ENCODE measurements around the gene MRPL33. TPM values are rescaled to one million over a fixed set of nuclear protein-coding genes. Genes with fewer than 3 reads are reported as not detected.

MRPL33 gene
- polyA plus RNA-seq, 1 donor from 2014 or later = 406 TPM

DNA sequence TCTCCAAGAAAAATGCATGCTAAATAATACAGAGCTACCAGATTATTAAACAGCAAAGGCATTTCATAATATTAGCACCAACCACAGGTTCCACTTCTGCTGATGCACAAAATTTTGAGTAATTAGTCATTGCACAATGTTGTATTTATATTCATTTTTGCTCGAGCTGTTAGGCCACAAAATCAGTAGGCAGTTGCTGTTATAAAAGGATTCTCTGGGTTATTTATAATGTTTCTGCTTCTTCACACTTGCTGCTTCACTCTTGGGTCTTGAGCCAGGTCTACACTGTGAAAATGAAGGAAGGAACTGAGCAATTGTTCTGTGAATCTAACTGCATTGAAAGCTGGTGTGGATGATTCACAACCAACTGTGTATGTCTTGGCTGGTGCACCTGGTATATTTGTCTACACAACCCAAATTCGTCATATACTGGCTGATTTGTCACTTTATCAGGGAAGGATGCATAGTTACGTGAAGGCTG lies 38.3 kb downstream of the MRPL33 start:
- Histone ChIP-seq H3K9ac (ENCODE audit: low read length) (no peak overlapping the region), H3K36me3 (ENCODE audit: insufficient read depth, low read length) (no peaks in the 10 kb centered on the region), H3K27ac (ENCODE audit: low read length) (no peak overlapping the region), H4K20me1 (ENCODE audit: insufficient read depth) (no peaks in the 10 kb centered on the region), H3K4me2 (ENCODE audit: low read length) (no peak overlapping the region), H3K4me3 (ENCODE audit: low read length) (no peak overlapping the region), H3K27me3 (ENCODE audit: insufficient read depth, low read depth, low read length) (no peaks in the 10 kb centered on the region), H3K79me2 (replicated peaks; ENCODE audit: insufficient read depth, low read length) (no peaks in the 10 kb centered on the region), H3F3A (ENCODE audit: insufficient read depth, low read length, poor library complexity, severe bottlenecking) (no peaks in the 10 kb centered on the region), H3K9me2 (ENCODE audit: insufficient read depth, low read length) (no peaks in the 10 kb centered on the region), H3K9me3 (ENCODE audit: low read length) (no peaks in the 10 kb centered on the region), H2AFZ (ENCODE audit: low read depth, low read length) (no peak overlapping the region)
- TF ChIP-seq EZH2 (IDR thresholded peaks at IDR 0.05; ENCODE audit: borderline replicate concordance, insufficient read depth, low read length, poor library complexity, severe bottlenecking) = no peak
- TF ChIP-seq, protein P1, sequence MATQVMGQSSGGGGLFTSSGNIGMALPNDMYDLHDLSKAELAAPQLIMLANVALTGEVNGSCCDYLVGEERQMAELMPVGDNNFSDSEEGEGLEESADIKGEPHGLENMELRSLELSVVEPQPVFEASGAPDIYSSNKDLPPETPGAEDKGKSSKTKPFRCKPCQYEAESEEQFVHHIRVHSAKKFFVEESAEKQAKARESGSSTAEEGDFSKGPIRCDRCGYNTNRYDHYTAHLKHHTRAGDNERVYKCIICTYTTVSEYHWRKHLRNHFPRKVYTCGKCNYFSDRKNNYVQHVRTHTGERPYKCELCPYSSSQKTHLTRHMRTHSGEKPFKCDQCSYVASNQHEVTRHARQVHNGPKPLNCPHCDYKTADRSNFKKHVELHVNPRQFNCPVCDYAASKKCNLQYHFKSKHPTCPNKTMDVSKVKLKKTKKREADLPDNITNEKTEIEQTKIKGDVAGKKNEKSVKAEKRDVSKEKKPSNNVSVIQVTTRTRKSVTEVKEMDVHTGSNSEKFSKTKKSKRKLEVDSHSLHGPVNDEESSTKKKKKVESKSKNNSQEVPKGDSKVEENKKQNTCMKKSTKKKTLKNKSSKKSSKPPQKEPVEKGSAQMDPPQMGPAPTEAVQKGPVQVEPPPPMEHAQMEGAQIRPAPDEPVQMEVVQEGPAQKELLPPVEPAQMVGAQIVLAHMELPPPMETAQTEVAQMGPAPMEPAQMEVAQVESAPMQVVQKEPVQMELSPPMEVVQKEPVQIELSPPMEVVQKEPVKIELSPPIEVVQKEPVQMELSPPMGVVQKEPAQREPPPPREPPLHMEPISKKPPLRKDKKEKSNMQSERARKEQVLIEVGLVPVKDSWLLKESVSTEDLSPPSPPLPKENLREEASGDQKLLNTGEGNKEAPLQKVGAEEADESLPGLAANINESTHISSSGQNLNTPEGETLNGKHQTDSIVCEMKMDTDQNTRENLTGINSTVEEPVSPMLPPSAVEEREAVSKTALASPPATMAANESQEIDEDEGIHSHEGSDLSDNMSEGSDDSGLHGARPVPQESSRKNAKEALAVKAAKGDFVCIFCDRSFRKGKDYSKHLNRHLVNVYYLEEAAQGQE (IDR thresholded peaks at IDR 0.05; ENCODE audit: borderline replicate concordance) = no peak
- TF ChIP-seq EP300 (conservative IDR thresholded peaks at IDR 0.05; ENCODE audit: poor library complexity, severe bottlenecking) = no peak
- no peak for TF ChIP-seq MXI1 (conservative IDR thresholded peaks at IDR 0.05; ENCODE audit: poor library complexity, severe bottlenecking)
- no peak for TF ChIP-seq RAD21 (conservative IDR thresholded peaks at IDR 0.05)
- TF ChIP-seq SMC3 (conservative IDR thresholded peaks at IDR 0.05; ENCODE audit: poor library complexity) = no peak
- no peak for TF ChIP-seq CTCF (IDR thresholded peaks at IDR 0.05; ENCODE audit: poor library complexity, severe bottlenecking)
- no peak for TF ChIP-seq TAF1 (IDR thresholded peaks at IDR 0.05; ENCODE audit: low read depth)
- no peak for TF ChIP-seq POLR2AphosphoS5 (IDR thresholded peaks at IDR 0.05)

DNA sequence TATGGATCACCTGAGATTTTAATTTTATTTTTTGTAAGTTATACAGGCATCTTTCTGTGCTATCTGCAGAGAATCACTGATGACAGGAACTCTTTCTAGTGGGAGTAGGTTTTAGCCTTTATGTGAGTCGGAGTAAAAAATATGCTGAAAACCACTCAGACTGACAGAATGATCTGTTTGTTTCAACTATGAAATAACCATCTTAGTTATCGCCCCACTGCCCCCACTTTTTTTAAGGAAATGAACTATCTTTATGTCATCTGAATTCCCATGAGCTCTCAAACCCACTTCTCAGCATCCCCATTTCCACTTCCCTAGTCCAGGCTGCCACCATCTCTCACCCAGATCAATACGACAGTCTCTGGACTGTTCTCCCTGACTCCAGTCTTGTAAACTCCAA lies 38.9 kb downstream of the MRPL33 start:
- Histone ChIP-seq H3K79me2 (replicated peaks; ENCODE audit: insufficient read depth, low read length) (no peaks in the 10 kb centered on the region), H3F3A (ENCODE audit: insufficient read depth, low read length, poor library complexity, severe bottlenecking) (no peaks in the 10 kb centered on the region), H3K27ac (ENCODE audit: low read length) (no peak overlapping the region), H3K4me3 (ENCODE audit: low read length) (no peak overlapping the region), H2AFZ (ENCODE audit: low read depth, low read length) (no peak overlapping the region), H3K9me3 (ENCODE audit: low read length) (no peaks in the 10 kb centered on the region), H3K4me2 (ENCODE audit: low read length) (no peak overlapping the region), H4K20me1 (ENCODE audit: insufficient read depth) (no peaks in the 10 kb centered on the region), H3K9ac (ENCODE audit: low read length) (no peak overlapping the region), H3K9me2 (ENCODE audit: insufficient read depth, low read length) (no peaks in the 10 kb centered on the region), H3K36me3 (ENCODE audit: insufficient read depth, low read length) (no peaks in the 10 kb centered on the region), H3K27me3 (ENCODE audit: insufficient read depth, low read depth, low read length) (no peaks in the 10 kb centered on the region)
- TF ChIP-seq TAF1 (IDR thresholded peaks at IDR 0.05; ENCODE audit: low read depth) (no peak), MXI1 (conservative IDR thresholded peaks at IDR 0.05; ENCODE audit: poor library complexity, severe bottlenecking) (no peak), SMC3 (conservative IDR thresholded peaks at IDR 0.05; ENCODE audit: poor library complexity) (no peak), CTCF (IDR thresholded peaks at IDR 0.05; ENCODE audit: poor library complexity, severe bottlenecking) (no peak), EZH2 (IDR thresholded peaks at IDR 0.05; ENCODE audit: borderline replicate concordance, insufficient read depth, low read length, poor library complexity, severe bottlenecking) (no peak), EP300 (conservative IDR thresholded peaks at IDR 0.05; ENCODE audit: poor library complexity, severe bottlenecking) (no peak), POLR2AphosphoS5 (IDR thresholded peaks at IDR 0.05) (no peak), RAD21 (conservative IDR thresholded peaks at IDR 0.05) (no peak)
- TF ChIP-seq, protein P1 (IDR thresholded peaks at IDR 0.05; ENCODE audit: borderline replicate concordance) = no peak

All from neural cell (in vitro differentiated cells).